ENCODE results near the gene RBMY1E.
"Not testable (repeated sequence)": the region's sequence is repeated elsewhere in the genome, so short reads cannot be mapped to it uniquely, and the experiment has no call there.

DNA sequence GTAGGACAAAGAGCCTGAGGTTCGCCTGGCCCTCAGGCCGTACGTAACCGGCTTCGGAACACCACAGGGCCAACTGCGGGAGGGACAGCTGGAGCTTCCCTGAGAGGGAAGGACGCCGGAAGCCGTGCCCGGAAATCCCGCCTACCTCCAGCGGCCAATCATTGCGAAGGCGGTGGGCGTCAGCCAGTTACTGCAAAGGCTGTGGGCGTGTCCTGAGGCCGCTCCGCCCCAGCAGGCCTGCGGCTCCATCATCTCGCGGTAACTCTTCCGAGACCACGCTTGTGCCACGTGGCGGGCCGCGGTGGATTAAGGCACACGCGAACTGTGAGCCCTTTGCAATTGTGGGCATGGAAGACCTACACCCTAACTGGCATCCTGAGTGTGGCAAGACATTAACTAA lies at the start of gene RBMY1E:
- not testable (repeated sequence) for TF ChIP-seq CTCF (IDR thresholded peaks at IDR 0.05; ENCODE audit: low read depth, low read length); POLR2A (IDR thresholded peaks at IDR 0.05; ENCODE audit: extremely low read depth, insufficient read length)
